ENCODE data around the gene OR13J1. TPM values are rescaled to one million over a fixed set of nuclear protein-coding genes. Genes with fewer than 3 reads are reported as not detected.
"Not testable (repeated sequence)": the region's sequence is repeated elsewhere in the genome, so short reads cannot be mapped to it uniquely, and the experiment has no call there.

OR13J1 gene
- total RNA-seq, 2 experiments from 2014 or later = not detected

DNA sequence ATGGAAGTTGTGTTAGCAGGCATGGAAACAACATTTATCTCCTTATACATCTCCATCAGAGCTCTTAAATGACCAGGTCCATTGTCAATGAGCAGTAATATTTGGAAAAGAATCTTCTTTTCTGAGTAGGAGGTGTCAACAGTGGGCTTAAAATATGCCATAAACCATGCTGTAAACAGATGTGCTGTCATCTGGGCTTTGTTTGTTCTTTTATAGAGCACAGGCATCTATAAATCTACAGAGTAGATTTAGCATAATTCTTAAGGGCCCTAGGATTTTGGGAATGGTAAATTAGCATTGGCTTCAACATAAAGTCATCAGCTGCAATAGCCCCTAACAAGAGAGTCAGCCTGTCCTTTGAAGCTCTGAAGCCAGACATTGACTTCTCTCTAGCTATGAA, 28.1 kb upstream of the OR13J1 start:
- no peaks in the 10 kb centered on the region for H3K9me3 Mint-ChIP-seq
- intact Hi-C loops (cut with micrococcal nuclease) = no loop called here
- ChIA-PET POLR2A (no interaction called here), CTCF (interaction anchor here (0.9 to 2.5 kb wide), 6 partner anchors 13 to 110 kb away, joined by 3 to 13 read pairs (median 4); no protein-coding TSS in a partner anchor)
- no peak overlapping the region for H3K27ac Mint-ChIP-seq
- H3K4me3 Mint-ChIP-seq = no peak overlapping the region
- DNase-seq = no peak
- peaks cover 6% of the 10 kb centered on the region for H3K4me1 Mint-ChIP-seq (ENCODE audit: low read depth)
- no peaks in the 10 kb centered on the region for H3K36me3 Mint-ChIP-seq
- H3K27me3 Mint-ChIP-seq = peaks cover 9% of the 10 kb centered on the region

DNA sequence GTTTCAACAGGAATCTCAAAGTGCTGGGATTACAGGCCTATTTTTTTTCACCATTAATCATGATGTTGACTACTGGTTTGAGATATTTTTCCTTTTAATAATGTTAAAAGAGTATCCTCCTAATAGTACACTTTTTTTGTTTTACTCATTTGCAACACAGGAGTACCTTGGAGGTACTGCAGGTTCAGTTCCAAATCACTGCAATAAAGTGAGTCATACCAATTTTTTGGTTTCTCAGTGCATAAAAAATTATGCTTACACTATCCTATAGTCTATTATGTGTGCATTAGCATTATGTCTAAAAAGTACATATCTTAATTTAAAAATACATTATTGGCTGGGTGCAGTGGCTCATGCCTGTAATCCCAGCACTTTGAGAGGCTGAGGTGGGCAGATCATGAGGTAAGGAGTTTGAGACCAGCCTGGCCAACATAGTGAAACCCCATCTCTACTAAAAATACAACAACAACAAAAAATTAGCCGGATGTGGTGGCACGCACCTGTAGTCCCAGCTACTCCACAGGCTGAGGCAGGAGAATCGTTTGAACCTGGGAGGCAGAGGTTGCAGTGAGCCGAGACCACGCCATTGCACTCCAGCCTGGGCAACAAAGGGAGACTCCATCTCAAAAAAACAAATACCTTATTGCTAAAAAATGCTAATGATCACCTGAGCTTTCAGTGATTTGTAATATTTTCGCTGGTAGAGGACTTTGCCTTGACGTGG, 27.3 kb upstream of the OR13J1 start:
- H3K4me3 Mint-ChIP-seq; H3K36me3 Mint-ChIP-seq; H3K9me3 Mint-ChIP-seq; H3K4me1 Mint-ChIP-seq (ENCODE audit: low read depth); DNase-seq; H3K27me3 Mint-ChIP-seq; intact Hi-C loops (cut with micrococcal nuclease); POLR2A ChIA-PET; H3K27ac Mint-ChIP-seq: not testable (repeated sequence)
- CTCF ChIA-PET = interaction anchor here (0.9 to 2.5 kb wide), 5 partner anchors 14 to 108 kb away, joined by 3 to 13 read pairs (median 5); no protein-coding TSS in a partner anchor

DNA sequence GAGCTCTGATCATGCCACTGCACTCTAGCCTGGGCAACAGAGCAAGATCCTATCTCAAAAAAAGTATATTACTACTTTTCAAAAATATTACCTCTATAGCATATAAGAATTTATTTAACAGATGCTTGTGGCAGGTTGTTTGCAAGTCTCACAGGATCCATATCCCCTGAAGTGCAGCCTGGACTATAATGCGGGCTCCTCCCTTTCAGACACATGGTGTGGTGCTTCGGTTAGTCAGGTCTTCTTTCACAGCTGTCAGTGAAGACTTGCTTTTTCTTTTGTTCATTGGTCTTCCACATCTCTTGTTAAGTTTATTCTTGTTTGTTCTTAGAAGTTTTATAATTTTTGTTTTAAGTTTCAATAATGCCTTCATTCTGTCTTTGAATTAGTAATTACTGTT, 26.4 kb upstream of the OR13J1 start:
- Mint-ChIP-seq H3K27me3 (peaks cover 13% of the 10 kb centered on the region), H3K27ac (no peak overlapping the region), H3K4me1 (ENCODE audit: low read depth) (no peaks in the 10 kb centered on the region), H3K36me3 (no peaks in the 10 kb centered on the region), H3K9me3 (no peaks in the 10 kb centered on the region), H3K4me3 (no peak overlapping the region)
- CTCF ChIA-PET = interaction anchor here (1.2 to 3.2 kb wide), 5 partner anchors 14 to 49 kb away, joined by 5 to 15 read pairs (median 11); no protein-coding TSS in a partner anchor
- no peak for DNase-seq
- intact Hi-C loops (cut with micrococcal nuclease) = no loop called here
- POLR2A ChIA-PET = no interaction called here

DNA sequence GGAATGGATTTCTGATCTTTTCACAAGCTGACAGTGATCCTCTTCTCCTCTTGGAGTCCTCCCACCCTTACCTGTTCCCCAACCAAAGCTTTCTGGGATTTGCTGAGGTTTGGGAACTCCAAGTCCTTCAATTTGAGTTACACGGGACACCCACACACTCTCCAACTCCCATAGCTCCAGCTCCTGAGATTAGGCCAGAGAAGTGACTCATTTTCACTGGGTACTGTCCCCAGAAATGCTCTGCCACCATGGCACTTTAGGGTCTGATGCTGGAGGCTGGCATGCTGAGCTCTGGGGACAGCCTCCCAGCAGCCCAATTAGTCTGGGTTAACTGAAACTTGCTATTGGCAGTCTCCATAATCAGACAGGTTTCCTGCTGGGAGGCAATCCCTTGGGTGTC, 21.9 kb upstream of the OR13J1 start:
- H3K27me3 Mint-ChIP-seq = peaks cover 11% of the 10 kb centered on the region
- POLR2A ChIA-PET = no interaction called here
- no peaks in the 10 kb centered on the region for H3K36me3 Mint-ChIP-seq
- H3K4me1 Mint-ChIP-seq (ENCODE audit: low read depth) = no peaks in the 10 kb centered on the region
- no peak for DNase-seq
- CTCF ChIA-PET = interaction anchor here (1.1 to 1.5 kb wide), 4 partner anchors 10 to 13 kb away, joined by 3 to 13 read pairs (median 4); partner anchors contain the start of gene HRCT1
- no peak overlapping the region for H3K27ac Mint-ChIP-seq
- H3K4me3 Mint-ChIP-seq = no peak overlapping the region
- intact Hi-C loops (cut with micrococcal nuclease) = no loop called here
- H3K9me3 Mint-ChIP-seq = no peaks in the 10 kb centered on the region

DNA sequence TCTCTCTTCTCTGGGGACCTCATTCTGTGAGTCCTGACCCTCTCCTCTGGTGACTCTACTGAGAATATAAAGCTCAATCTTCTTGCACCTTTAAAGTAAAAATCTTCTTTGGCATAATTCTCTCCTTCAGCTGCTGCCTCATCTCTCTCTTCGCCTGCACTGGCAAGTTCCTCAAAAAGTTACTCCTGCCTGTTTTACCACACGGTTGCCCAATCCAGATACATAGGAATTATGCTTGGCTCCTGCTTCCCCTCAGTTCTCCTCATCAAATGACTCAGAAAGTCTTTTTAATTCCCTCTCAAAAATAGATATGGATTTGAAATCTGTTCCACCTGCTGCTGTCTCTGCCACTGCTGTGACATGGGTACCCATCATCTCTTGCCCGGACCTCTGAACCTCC, 21.4 kb upstream of the OR13J1 start:
- Mint-ChIP-seq H3K4me1 (ENCODE audit: low read depth) (no peaks in the 10 kb centered on the region), H3K4me3 (no peak overlapping the region), H3K36me3 (no peaks in the 10 kb centered on the region), H3K27me3 (peaks cover 11% of the 10 kb centered on the region), H3K9me3 (no peaks in the 10 kb centered on the region), H3K27ac (no peak overlapping the region)
- DNase-seq = no peak
- CTCF ChIA-PET = interaction anchor here (1.1 to 1.5 kb wide), 4 partner anchors 9 to 14 kb away, joined by 3 to 13 read pairs (median 4); partner anchors contain the start of gene HRCT1
- POLR2A ChIA-PET = no interaction called here
- intact Hi-C loops (cut with micrococcal nuclease) = no loop called here

DNA sequence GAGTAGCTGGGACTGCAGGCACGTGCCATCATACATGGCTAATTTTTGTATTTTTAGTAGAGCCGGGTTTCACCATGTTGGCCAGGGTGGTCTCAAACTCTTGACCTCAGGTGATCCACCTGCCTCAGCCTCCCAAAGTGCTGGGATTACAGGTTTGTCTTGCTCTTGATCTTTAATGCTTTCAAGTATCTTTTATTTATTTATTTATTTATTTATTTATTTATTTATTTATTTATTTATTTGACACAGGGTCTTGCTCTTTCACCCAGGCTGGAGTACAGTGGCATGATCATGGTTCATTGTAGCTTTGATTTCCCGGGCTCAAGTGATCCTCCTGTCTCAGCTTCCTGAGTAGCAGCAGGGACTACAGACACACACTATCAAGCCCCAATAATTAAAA, 14.7 kb upstream of the OR13J1 start:
- H3K4me1 Mint-ChIP-seq (ENCODE audit: low read depth); H3K27me3 Mint-ChIP-seq; H3K27ac Mint-ChIP-seq; H3K36me3 Mint-ChIP-seq; H3K9me3 Mint-ChIP-seq; POLR2A ChIA-PET; H3K4me3 Mint-ChIP-seq; DNase-seq: not testable (repeated sequence)
- CTCF ChIA-PET = interaction anchor here (1.2 to 1.5 kb wide), 3 partner anchors 59 to 96 kb away, joined by 4 to 12 read pairs (median 7); no protein-coding TSS in a partner anchor
- intact Hi-C loops (cut with micrococcal nuclease) = loop anchor here (10.0 kb wide), 1 partner anchor 280 kb away; the partner anchor contains the start of gene TESK1

DNA sequence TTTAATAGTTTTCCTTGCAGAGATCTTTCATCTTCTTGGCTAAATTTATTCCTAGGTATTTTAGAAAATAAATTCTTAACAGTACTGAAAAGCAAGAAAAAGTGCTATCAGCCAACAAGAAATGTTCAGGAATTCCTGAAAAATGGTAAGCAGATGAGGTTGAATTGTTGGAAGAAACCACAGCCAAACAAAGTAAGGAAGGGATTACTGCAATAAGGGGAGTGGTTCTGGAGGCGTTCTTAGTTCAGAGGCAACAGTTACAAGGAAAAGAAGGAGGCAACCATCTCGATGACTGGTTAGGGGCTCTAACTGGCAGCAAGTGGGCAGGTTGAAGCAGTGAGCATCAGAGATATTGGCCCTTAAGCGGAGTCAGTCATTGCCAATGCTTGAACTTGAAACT, 12.8 kb upstream of the OR13J1 start:
- H3K27me3 Mint-ChIP-seq = no peaks in the 10 kb centered on the region
- no peak overlapping the region for H3K4me3 Mint-ChIP-seq
- DNase-seq = no peak
- no peaks in the 10 kb centered on the region for H3K36me3 Mint-ChIP-seq
- CTCF ChIA-PET = interaction anchor here (0.9 to 3.0 kb wide), 22 partner anchors 9 to 264 kb away, joined by 3 to 66 read pairs (median 9); partner anchors contain the start of genes CREB3, HINT2, NPR2 and TLN1
- H3K9me3 Mint-ChIP-seq = no peaks in the 10 kb centered on the region
- intact Hi-C loops (cut with micrococcal nuclease) = loop anchor here (1.0 to 10.0 kb wide), 3 partner anchors 57 to 278 kb away; partner anchors contain the start of gene TESK1
- H3K27ac Mint-ChIP-seq = no peak overlapping the region
- H3K4me1 Mint-ChIP-seq (ENCODE audit: low read depth) = no peaks in the 10 kb centered on the region
- POLR2A ChIA-PET = no interaction called here

DNA sequence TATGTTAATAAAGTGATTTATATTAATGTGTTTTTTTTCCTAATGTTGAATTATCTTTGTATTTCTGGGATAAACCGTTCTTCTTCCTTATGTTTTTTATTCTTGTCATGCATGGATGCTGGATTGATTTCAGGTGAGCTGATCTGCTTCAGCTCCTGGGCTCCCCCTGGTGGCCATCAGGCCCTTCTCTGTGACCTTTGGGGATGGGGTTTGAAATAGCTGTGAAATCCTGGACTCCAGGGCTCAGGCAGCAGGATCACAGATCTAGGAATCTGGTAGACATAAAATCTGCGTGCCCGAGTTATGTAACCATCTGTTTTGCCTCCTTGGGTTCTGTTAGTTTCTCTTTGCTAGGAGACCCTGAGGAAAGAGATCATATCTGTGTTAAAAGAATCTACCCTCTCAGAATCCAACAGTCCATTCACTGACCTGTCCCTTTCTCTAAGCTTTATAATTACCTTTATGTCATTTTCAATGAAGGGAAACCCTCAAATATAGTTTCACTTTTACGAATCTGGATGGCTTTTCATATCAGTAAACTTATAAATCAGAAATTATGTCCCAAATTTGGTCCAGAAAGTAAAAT, 12.2 kb upstream of the OR13J1 start:
- no peaks in the 10 kb centered on the region for H3K27me3 Mint-ChIP-seq
- CTCF ChIA-PET = interaction anchor here (0.5 to 3.0 kb wide), 50 partner anchors 9 to 767 kb away, joined by 3 to 66 read pairs (median 6); partner anchors contain the start of genes ATOSB, CCDC107, CREB3 and FAM221B
- H3K27ac Mint-ChIP-seq = no peak overlapping the region
- peak; percentile 84 for DNase-seq
- H3K36me3 Mint-ChIP-seq = peaks cover 4% of the 10 kb centered on the region
- H3K4me3 Mint-ChIP-seq = no peak overlapping the region
- H3K4me1 Mint-ChIP-seq (ENCODE audit: low read depth) = no peaks in the 10 kb centered on the region
- H3K9me3 Mint-ChIP-seq = peaks cover 6% of the 10 kb centered on the region
- POLR2A ChIA-PET = interaction anchor here (1.3 kb wide), 1 partner anchor 94 kb away, joined by 3 read pairs; no protein-coding TSS in a partner anchor
- intact Hi-C loops (cut with micrococcal nuclease) = loop anchor here (1.0 to 10.0 kb wide), 3 partner anchors 56 to 278 kb away; partner anchors contain the start of gene TESK1

DNA sequence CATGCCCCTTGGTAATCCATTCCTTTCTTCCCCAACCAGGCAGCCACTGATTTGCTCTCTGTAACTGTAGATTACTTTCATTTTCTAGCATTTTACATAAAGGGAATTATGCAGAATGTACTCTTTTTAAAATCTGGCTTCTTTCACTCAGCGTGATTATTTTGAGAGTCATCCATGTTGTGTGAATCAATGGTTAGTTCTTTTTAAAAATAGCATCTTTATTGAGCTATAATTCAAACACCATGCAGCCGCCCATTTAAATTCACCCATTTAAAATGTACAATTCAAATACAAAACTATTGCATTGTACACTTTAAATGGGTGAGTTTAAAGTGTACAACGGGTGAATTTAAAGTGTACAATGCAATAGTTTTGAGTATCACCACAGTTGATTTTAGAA, 2.3 kb upstream of the OR13J1 start:
- POLR2A ChIA-PET = no interaction called here
- no peaks in the 10 kb centered on the region for H3K4me1 Mint-ChIP-seq (ENCODE audit: low read depth)
- H3K9me3 Mint-ChIP-seq = peaks cover 5% of the 10 kb centered on the region
- no peak overlapping the region for H3K4me3 Mint-ChIP-seq
- H3K27ac Mint-ChIP-seq = no peak overlapping the region
- no peak for DNase-seq
- peaks cover 2% of the 10 kb centered on the region for H3K36me3 Mint-ChIP-seq
- CTCF ChIA-PET = interaction anchor here (0.7 to 1.6 kb wide), 5 partner anchors 8 to 136 kb away, joined by 3 to 5 read pairs (median 3); no protein-coding TSS in a partner anchor
- intact Hi-C loops (cut with micrococcal nuclease) = no loop called here
- no peaks in the 10 kb centered on the region for H3K27me3 Mint-ChIP-seq

DNA sequence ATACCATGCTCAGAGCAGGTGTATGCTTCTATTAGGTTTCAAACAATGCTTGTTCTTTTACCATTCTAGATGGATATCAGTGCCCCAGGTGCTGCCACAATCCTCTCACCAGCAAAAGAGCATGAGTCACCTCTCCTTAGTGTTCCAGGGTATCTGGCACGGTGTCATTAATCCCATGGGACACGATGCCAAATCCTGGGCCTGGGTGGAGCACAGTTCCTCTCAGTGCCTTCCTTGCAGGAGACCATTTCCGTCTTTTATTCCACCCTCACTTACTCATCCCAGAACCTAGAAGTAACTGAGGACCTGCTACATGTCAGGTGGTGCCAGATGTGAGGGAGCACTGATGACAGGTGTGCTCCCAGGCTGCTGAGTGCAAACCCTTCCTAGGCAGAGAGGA, 1.3 kb upstream of the OR13J1 start:
- CTCF ChIA-PET = interaction anchor here (1.6 kb wide), 1 partner anchor 81 kb away, joined by 5 read pairs; no protein-coding TSS in a partner anchor
- POLR2A ChIA-PET = no interaction called here
- Mint-ChIP-seq H3K9me3 (no peaks in the 10 kb centered on the region), H3K27me3 (no peaks in the 10 kb centered on the region), H3K4me1 (ENCODE audit: low read depth) (no peaks in the 10 kb centered on the region), H3K36me3 (no peaks in the 10 kb centered on the region), H3K4me3 (no peak overlapping the region), H3K27ac (no peak overlapping the region)
- DNase-seq = no peak
- intact Hi-C loops (cut with micrococcal nuclease) = no loop called here

DNA sequence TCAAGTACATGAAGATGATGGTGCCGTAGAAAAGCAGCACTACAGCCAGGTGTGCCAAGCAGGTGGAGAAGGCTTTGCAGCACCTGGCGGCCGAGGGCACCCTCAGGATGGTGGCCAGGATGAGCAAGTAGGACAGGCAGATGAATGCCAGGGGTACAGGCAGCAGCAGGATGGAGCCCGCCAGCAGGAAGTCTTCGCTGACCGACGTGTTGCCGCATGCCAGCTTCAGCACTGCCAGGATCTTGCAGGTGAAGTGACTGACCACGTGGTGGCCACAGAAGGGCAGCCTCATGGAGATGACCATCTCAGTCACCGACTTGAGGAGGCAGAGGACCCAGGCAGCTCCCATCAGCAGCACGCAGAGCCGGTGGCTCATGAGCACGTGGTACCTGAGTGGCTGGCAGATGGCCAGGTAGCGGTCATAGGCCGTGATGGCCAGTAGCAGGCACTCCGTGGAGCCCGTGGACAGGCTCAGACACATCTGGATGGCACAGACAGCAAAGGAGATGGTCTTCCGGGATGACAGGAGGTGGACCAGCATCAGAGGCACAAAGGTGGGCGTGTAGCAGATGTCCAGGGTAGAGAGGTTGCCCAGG, 482 bp downstream of the OR13J1 start:
- CTCF ChIA-PET = no interaction called here
- no peaks in the 10 kb centered on the region for H3K27me3 Mint-ChIP-seq
- no peak overlapping the region for H3K4me3 Mint-ChIP-seq
- no peaks in the 10 kb centered on the region for H3K4me1 Mint-ChIP-seq (ENCODE audit: low read depth)
- POLR2A ChIA-PET = no interaction called here
- H3K27ac Mint-ChIP-seq = no peak overlapping the region
- H3K36me3 Mint-ChIP-seq = no peaks in the 10 kb centered on the region
- intact Hi-C loops (cut with micrococcal nuclease) = no loop called here
- DNase-seq = no peak
- H3K9me3 Mint-ChIP-seq = no peaks in the 10 kb centered on the region

DNA sequence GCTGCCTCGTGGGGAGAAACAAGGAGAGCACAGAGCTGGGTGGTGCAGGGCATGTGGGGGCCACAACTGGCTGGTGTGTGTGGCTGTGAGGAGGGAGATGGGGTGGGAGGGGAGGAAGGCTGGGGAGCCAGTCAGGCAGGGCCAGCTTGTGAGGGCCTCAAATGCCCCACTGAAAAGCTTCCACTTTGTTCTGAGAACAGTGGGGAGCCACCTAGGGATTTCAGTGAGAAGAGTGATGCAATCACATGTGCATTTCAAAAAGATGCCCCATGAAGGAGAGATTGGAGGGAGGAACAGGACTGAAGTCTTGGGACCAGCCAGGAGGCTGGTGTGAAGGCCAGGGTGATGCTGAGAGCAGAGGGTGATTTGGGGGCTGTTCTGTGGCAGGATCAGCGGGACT, 1.3 kb downstream of the OR13J1 start:
- H3K4me3 Mint-ChIP-seq = no peak overlapping the region
- H3K36me3 Mint-ChIP-seq = no peaks in the 10 kb centered on the region
- no peaks in the 10 kb centered on the region for H3K4me1 Mint-ChIP-seq (ENCODE audit: low read depth)
- ChIA-PET CTCF (no interaction called here), POLR2A (no interaction called here)
- H3K27ac Mint-ChIP-seq = no peak overlapping the region
- intact Hi-C loops (cut with micrococcal nuclease) = no loop called here
- H3K9me3 Mint-ChIP-seq = no peaks in the 10 kb centered on the region
- no peak for DNase-seq
- H3K27me3 Mint-ChIP-seq = peaks cover 2% of the 10 kb centered on the region

Measured in activated CD4-positive, alpha-beta memory T cell treated with anti-CD3 and anti-CD28 coated beads for 36 hours (primary cell).